ENCODE measurements around the gene HLA-DRA. TPM values are rescaled to one million over a fixed set of nuclear protein-coding genes. Genes with fewer than 3 reads are reported as not detected.

The HLA-DRA gene
- total RNA-seq: 94.0 TPM
- long read RNA-seq, transcript HLA-DRA-202 (5 exons, 1,280 nt): major isoform, 17 of 19 reads
- long read RNA-seq, partial matches to known transcripts: 2 of 19 reads
- long read RNA-seq, other reads (novel, unspliced or antisense): 0 of 19 reads

DNA sequence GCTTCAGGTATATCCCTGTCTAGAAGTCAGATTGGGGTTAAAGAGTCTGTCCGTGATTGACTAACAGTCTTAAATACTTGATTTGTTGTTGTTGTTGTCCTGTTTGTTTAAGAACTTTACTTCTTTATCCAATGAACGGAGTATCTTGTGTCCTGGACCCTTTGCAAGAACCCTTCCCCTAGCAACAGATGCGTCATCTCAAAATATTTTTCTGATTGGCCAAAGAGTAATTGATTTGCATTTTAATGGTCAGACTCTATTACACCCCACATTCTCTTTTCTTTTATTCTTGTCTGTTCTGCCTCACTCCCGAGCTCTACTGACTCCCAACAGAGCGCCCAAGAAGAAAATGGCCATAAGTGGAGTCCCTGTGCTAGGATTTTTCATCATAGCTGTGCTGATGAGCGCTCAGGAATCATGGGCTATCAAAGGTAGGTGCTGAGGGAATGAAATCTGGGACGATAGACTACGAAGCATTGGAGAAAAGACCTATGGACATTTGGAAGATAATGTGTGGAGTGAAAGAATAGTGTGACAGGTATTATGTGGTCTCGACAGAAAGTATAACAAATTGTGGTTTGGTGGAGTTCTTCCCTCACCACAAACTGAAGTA, at the start of gene HLA-DRA:
HLA-DRA (plus strand) TSS at position 286 of the 613 bp plus-strand sequence; CDS start at position 350, 64 bp downstream.
- intact Hi-C loops (cut with DNase I): no loop called here
- no peak for DNase-seq (ENCODE audit: low spot score)

DNA sequence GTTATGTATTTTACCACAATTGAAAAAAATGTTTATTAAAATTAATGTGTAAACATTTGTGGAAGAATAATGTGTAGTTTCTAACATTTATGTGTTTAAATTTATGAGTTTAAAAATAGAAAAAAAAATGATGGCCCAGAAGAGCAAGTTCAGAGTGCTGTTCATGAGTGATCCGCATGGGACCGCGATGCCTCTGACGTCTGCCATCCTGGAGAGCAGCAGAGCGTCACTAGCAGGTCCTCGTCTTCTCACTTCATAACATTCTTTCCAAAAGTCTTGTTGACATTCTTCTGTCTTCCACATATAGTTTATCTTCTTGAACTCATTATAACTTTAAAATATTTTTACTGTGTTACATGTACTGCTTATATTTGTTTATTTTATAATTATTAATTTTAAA, 48.2 kb upstream of the HLA-DRA start:
- intact Hi-C loops (cut with DNase I): loop anchor here (5.0 kb wide), 1 partner anchor 144 kb away; no protein-coding TSS in a partner anchor
- no peak for DNase-seq (ENCODE audit: low spot score)

GRCh38 chr6:32393665-32394420, 45.8 kb upstream of the HLA-DRA start:
- intact Hi-C loops (cut with DNase I): loop anchor here (5.0 kb wide), 1 partner anchor 147 kb away; no protein-coding TSS in a partner anchor
- no peak for DNase-seq (ENCODE audit: low spot score)

GRCh38 chr6:32396028-32396427, 43.7 kb upstream of the HLA-DRA start:
- no peak for DNase-seq (ENCODE audit: low spot score)
- intact Hi-C loops (cut with DNase I): no loop called here

- intact Hi-C loops (cut with DNase I): no loop called here
- DNase-seq (ENCODE audit: low spot score): no peak
Measured at GRCh38 chr6:32397252-32397920, 42.3 kb upstream of the HLA-DRA start.

GRCh38 chr6:32401284-32401963, 38.3 kb upstream of the HLA-DRA start:
- DNase-seq (ENCODE audit: low spot score): no peak
- intact Hi-C loops (cut with DNase I): no loop called here

DNA sequence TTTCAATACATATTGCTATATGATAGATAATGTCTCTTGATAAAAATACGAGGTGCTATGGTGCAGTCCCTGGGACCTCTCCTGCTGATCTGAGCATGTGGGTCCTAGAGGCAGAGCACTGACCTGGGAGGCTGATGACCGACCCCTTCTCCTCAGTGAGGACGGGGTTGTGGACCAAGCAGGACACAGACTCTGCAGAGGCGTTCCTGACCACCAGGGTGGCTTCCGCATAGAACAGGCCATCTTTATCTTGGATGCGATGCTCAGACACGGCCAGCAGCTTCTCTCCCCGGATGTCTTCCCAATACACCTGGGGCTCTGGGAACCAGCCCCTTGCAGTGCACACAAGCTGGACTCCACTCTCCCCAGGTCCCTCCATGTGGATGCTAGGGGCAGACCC, 36.9 kb upstream of the HLA-DRA start:
- intact Hi-C loops (cut with DNase I): no loop called here
- no peak for DNase-seq (ENCODE audit: low spot score)

DNA sequence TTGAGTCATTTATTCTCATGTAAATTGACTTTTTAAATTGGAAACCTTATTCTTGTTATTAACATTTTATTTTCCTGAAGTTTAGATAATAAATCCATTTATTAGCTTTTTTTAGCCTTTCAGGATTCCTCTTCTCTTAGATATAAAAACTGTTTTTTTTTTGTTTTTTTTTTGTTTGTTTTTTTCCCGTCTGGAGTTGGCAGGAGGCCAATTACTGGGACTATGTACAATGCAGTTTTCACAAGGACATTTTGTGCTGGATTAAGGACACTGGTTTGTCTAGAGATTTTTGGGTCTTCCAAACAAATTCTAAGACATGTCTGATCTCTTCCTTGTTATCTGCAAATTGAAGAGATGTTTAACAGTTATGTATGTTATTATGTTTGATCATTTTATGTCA, 34.0 kb upstream of the HLA-DRA start:
- intact Hi-C loops (cut with DNase I): no loop called here
- DNase-seq (ENCODE audit: low spot score): no peak

- DNase-seq (ENCODE audit: low spot score): no peak
- intact Hi-C loops (cut with DNase I): no loop called here
Measured at GRCh38 chr6:32406197-32406596, 33.5 kb upstream of the HLA-DRA start.

- no peak for DNase-seq (ENCODE audit: low spot score)
- intact Hi-C loops (cut with DNase I): no loop called here
Measured at GRCh38 chr6:32406857-32407256, 32.8 kb upstream of the HLA-DRA start, which contains the start of gene BTNL2. Gene BTNL2, minus strand, starts transcription at chr6:32407181. Its CDS starts 58 bp downstream, at chr6:32407123.

DNA sequence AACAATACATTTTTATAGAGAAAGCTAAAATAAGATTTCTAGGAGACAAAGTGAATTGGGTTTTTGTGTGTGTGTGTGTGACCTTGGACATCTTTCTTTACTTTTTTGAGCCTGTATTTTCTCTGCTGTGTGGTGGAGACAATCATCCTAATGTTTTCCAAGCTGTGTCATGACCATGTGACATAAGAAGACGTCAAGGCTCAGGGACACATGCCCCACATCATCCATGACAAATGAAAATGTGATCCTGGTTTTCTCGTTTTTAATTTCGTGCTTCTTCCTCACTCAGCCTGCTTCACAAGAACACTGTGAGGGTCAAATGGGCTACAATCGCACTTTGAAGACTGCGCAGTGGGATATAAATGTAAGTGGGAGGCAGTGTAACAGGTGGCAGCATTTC, 28.8 kb upstream of the HLA-DRA start:
- no peak for DNase-seq (ENCODE audit: low spot score)
- intact Hi-C loops (cut with DNase I): loop anchor here (5.0 kb wide), 2 partner anchors 386 to 456 kb away; no protein-coding TSS in a partner anchor

GRCh38 chr6:32411566-32412327, 27.9 kb upstream of the HLA-DRA start:
- intact Hi-C loops (cut with DNase I): loop anchor here (2.0 to 5.0 kb wide), 3 partner anchors 289 to 456 kb away; no protein-coding TSS in a partner anchor
- no peak for DNase-seq (ENCODE audit: low spot score)

DNA sequence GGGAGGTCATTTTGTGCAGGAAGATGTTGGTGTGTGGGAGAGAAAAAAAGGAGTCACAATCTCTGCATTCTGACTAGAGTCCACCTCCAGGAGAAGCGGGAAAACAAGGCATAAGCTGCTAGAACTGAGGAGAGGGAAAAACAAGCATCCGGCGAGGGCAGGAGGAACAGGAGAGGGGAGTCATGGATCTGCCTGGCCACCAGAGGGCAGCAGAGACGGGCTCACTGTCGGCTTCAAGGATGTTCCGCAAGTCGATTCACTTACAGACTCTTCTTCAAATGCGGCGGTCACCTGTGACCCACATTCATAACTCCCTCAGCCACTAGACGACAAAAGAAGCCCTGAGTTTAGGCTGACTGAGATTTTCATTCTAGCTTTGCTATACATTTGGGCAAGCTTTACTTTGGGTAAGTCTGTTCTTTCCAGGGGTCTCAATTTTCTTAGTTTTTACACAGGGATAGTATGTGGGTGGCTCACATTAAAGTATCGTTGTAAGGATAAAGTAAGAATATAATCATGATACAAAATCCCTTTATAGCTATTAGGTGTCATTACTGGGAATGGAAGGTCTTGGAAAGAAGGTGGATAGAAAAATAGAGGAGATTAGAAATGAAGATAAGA, 26.1 kb upstream of the HLA-DRA start:
- peak; percentile 90 for DNase-seq (ENCODE audit: low spot score)
- intact Hi-C loops (cut with DNase I): loop anchor here (2.0 to 5.0 kb wide), 3 partner anchors 287 to 454 kb away; no protein-coding TSS in a partner anchor

GRCh38 chr6:32415521-32416019, 24.1 kb upstream of the HLA-DRA start:
- intact Hi-C loops (cut with DNase I): no loop called here
- DNase-seq (ENCODE audit: low spot score): peak; percentile 81

DNA sequence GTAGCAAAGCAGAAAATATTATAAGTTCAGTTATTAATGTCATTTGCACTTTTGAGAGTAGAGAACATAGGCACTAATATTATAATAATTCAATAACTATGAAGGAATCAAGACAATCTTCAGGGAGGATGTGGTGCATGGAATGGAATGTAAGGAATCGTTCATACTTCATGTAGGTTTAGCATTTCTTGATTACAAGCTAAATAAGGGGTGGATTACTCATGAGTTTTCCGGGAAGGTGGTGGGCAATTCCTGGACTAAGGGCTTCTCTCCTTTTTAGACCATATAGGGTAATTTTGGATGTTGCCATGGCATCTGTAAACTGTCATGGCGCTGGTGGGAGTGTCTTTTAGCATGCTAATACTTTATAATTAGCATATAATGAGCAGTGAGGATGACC, 23.7 kb upstream of the HLA-DRA start:
- intact Hi-C loops (cut with DNase I): no loop called here
- DNase-seq (ENCODE audit: low spot score): no peak

GRCh38 chr6:32424589-32425300, 14.9 kb upstream of the HLA-DRA start:
- intact Hi-C loops (cut with DNase I): no loop called here
- no peak for DNase-seq (ENCODE audit: low spot score)

DNA sequence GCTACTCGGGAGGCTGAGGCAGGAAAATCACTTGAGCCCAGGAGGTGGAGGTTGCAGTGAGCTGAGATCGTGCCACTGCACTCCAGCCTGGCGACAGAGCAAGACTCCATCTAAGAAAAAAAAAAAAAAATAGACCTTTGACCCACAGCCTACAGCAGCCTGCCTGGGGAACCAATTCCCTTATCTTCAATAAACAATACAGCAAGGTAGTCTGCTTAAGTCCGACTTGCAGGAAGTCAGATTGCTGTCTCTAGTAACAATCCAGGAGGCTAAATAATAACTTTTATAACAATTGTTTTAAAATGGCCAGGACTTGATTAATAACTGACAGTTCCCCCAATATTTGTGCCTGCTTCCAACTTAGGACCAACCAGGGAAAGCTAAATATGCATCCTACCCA, 13.3 kb upstream of the HLA-DRA start:
- no peak for DNase-seq (ENCODE audit: low spot score)
- intact Hi-C loops (cut with DNase I): no loop called here

- DNase-seq (ENCODE audit: low spot score): no peak
- intact Hi-C loops (cut with DNase I): no loop called here
Measured at GRCh38 chr6:32427218-32427617, 12.5 kb upstream of the HLA-DRA start.
